Colonic mucosa (tissue), 4 donors: ENCODE data around the gene CYB5A. TPM values are rescaled to one million over a fixed set of nuclear protein-coding genes. Genes with fewer than 3 reads are reported as not detected.

Source experiments
- DNase-seq: peaks from one replicate; pipeline ENCODE4 v3.0.0-alpha.2; 2020
- H3K27ac ChIP-seq: fragments of 200-600 bp; one replicate; pipeline ENCODE4 v1.8.0; 2021
- H3K27me3 ChIP-seq: fragments of 200-600 bp; one replicate; pipeline ENCODE4 v1.8.0; 2021
- H3K36me3 ChIP-seq: fragments of 200-600 bp; one replicate; pipeline ENCODE4 v1.8.0; 2021
- H3K4me1 ChIP-seq: fragments of 200-600 bp; one replicate; pipeline ENCODE4 v1.8.0; 2021; ENCODE audit warnings: mild to moderate bottlenecking
- H3K4me3 ChIP-seq: fragments of 200-600 bp; one replicate; pipeline ENCODE4 v1.8.0; 2021
- H3K9ac ChIP-seq, 2 donors: one replicate each; pipeline ENCODE4 v1.7.0; 2013; ENCODE audit warnings: control low read depth in 2 of 2, low read depth in 2 of 2, low read length in 2 of 2
- H3K9me3 ChIP-seq: fragments of 200-600 bp; one replicate; pipeline ENCODE4 v1.8.0; 2021
- intact Hi-C: fragments of 100-400 bp; cut with DNase I; formaldehyde crosslinking; loops from one replicate; pipeline ENCODE4 v1.14.1; 2022
- total RNA-seq, 2 donors: library from RNA; stranded (reverse); fragmentation: NEBNext Ultra II Directional in 1 of 2; extraction: Animal tissue kit (Norgen Biotek cat#: 25700) in 1 of 2; gene quantifications; one replicate each; pipeline ENCODE4 v1.2.1, GENCODE V29; 2021
- TF ChIP-seq, protein P1 (sequence below): fragments of 200-600 bp; IDR thresholded peaks from one replicate; pipeline ENCODE4 v1.8.0; 2022; ENCODE audit warnings: antibody characterized with exemption, mild to moderate bottlenecking
- donor health status: healthy.
- donor health status: DM: no; HTN: no; CAD: no.
- donor health status: DM: no; HTN: no; CAD: no.

CYB5A gene
- total RNA-seq, 2 donors from 2014 or later = 107 to 114 TPM

DNA sequence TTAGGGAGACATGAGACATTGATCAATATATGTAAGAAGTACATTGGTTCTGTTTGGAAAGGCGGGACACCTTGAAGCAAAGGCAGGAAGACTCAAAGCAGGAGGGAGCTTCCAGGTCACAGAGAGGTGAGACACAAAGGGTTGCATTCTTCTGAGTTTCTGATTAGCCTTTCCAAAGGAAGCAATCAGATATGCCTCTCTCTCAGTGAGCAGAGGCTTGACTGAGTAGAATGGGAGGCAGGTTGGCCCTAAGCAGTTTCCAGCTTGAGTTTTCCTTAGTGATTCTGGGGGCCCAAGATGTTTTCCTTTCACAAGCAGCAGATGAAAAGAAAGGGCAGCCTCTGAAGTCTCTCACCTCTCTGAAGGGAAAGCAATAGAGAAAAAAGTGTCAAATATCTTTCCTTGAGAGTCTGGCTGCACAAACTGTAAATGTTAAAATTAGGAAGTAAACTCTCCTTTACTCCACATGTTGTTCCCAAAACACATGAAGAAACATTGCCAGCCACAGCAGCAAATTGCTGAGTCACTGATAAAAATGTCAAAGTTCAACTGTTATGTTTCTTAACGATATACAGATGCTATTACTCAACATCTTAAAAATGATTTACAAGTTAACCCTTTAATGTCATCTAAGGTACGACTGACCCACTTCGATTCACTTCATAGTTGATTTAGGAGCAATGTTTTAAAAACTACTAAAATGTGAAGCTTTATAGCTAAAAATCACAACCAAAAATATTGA is 40.3 kb downstream of the CYB5A start:
- Histone ChIP-seq H3K27ac (no peak overlapping the region), H3K9ac (no peak overlapping the region), H3K36me3 (no peaks in the 10 kb centered on the region), H3K4me1 (peaks cover 6% of the 10 kb centered on the region), H3K27me3 (no peaks in the 10 kb centered on the region), H3K9me3 (no peaks in the 10 kb centered on the region), H3K4me3 (no peak overlapping the region)
- no peak for DNase-seq
- TF ChIP-seq, protein P1, sequence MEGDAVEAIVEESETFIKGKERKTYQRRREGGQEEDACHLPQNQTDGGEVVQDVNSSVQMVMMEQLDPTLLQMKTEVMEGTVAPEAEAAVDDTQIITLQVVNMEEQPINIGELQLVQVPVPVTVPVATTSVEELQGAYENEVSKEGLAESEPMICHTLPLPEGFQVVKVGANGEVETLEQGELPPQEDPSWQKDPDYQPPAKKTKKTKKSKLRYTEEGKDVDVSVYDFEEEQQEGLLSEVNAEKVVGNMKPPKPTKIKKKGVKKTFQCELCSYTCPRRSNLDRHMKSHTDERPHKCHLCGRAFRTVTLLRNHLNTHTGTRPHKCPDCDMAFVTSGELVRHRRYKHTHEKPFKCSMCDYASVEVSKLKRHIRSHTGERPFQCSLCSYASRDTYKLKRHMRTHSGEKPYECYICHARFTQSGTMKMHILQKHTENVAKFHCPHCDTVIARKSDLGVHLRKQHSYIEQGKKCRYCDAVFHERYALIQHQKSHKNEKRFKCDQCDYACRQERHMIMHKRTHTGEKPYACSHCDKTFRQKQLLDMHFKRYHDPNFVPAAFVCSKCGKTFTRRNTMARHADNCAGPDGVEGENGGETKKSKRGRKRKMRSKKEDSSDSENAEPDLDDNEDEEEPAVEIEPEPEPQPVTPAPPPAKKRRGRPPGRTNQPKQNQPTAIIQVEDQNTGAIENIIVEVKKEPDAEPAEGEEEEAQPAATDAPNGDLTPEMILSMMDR = no peak
- intact Hi-C loops = no loop called here

DNA sequence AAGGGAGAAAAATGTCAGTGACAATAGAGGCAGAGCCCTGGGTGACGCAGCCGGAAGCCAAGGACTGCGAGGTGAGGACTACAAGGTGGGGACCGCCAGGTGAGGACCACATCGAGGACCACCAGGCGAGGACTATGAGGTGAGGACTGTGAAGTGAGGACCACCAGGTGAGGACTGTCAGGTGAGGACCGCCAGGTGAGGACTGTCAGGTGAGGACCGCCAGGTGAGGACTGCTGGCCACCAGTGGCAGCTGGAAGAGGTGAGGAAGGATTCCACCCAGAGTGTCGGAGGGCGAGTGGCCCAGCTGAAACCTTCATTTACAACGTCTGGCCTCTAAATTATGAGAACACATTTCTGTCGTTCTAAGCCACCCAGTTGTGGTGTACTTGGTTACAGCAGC is 41.6 kb downstream of the CYB5A start:
- H3K27ac ChIP-seq = no peak overlapping the region
- TF ChIP-seq, protein P1 = no peak
- no peaks in the 10 kb centered on the region for H3K9me3 ChIP-seq
- peaks cover under 1% of the 10 kb centered on the region for H3K4me1 ChIP-seq
- DNase-seq = no peak
- H3K27me3 ChIP-seq = no peaks in the 10 kb centered on the region
- intact Hi-C loops = no loop called here
- no peak overlapping the region for H3K4me3 ChIP-seq
- H3K9ac ChIP-seq = no peak overlapping the region
- H3K36me3 ChIP-seq = no peaks in the 10 kb centered on the region

DNA sequence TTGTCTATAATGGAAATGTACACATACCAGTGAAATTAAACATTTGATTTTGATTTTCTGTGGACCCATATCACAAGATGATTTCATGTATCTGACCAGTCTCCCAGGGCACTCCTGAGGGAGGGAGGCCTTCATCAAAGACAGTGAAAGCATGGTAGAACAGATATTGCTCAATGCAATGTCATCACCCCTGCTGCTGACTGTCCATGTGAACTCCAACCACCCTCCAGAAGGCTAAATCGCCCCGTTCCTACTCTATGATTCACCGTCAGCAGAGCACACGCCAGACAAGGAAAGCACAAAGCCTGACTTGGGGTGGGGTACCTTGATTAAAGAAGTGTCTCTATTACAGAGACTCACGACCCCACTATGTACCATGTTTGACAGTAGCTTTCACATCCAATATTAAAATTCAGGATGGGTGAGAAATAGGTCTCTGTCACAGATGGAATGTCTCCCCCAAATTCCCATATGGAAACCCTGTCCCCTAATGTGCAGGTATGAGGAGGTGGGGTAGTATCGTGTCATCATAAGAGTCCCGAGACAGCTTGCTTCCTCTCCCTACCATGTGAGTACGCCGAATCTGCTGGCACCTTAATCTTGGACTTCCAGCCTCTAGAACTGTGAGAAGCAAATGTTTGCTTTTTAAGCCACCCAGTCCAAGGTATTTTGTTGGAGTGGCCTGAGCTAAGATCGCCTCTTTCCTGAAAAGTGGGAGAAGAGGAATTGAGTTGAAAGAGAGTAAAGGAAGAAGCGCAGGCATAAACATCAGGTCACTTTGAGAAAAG is 42.4 kb downstream of the CYB5A start:
- intact Hi-C loops = no loop called here
- H3K9ac ChIP-seq = no peak overlapping the region
- H3K36me3 ChIP-seq = no peaks in the 10 kb centered on the region
- DNase-seq = no peak
- no peak overlapping the region for H3K27ac ChIP-seq
- H3K9me3 ChIP-seq = no peaks in the 10 kb centered on the region
- H3K27me3 ChIP-seq = no peaks in the 10 kb centered on the region
- no peaks in the 10 kb centered on the region for H3K4me1 ChIP-seq
- TF ChIP-seq, protein P1 = no peak
- H3K4me3 ChIP-seq = no peak overlapping the region

DNA sequence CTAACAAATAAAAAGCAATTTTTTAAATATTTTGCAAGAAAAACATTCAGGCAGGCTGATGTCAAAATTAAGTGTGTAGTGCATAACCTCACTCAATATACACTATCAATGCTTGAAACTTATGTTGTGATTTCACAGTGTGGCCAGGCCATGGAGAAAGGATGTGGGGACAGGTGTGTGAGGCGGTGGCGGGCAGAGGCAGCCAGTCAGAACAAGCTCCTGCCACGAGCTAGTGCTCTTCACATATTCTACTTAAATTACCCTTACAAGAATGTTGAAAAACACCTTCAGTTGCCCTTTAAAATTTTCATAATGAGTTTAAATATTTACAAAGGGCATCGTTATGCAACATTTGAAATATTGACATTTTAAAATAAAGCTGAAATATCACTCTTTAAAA is 43.2 kb downstream of the CYB5A start:
- H3K27ac ChIP-seq = no peak overlapping the region
- DNase-seq = no peak
- H3K36me3 ChIP-seq = no peaks in the 10 kb centered on the region
- H3K27me3 ChIP-seq = no peaks in the 10 kb centered on the region
- H3K9ac ChIP-seq = no peak overlapping the region
- intact Hi-C loops = no loop called here
- TF ChIP-seq, protein P1 = no peak
- no peak overlapping the region for H3K4me3 ChIP-seq
- no peaks in the 10 kb centered on the region for H3K4me1 ChIP-seq
- H3K9me3 ChIP-seq = no peaks in the 10 kb centered on the region

DNA sequence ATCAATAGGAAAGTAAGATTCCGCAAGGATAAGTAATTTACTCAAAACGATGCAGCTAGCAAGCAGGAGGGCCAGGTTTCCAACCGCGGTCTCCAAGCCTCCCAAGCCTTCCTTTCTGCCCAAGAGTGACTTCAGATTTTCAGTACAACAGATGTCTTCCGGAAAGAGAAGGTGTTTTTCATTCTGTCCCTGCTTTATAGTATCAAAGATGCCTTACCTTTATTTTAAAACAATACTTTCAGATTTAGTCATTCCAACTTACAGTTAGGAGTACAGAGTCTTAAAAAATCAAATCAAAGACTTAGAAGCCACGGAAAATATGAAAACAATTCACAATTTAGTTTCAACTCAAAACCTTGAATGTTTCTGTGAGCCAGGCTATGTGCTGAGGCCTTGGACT is 43.6 kb downstream of the CYB5A start:
- Histone ChIP-seq H3K9ac (no peak overlapping the region), H3K27ac (no peak overlapping the region), H3K27me3 (no peaks in the 10 kb centered on the region), H3K4me1 (no peaks in the 10 kb centered on the region), H3K4me3 (no peak overlapping the region), H3K36me3 (no peaks in the 10 kb centered on the region), H3K9me3 (no peaks in the 10 kb centered on the region)
- no peak for DNase-seq
- TF ChIP-seq, protein P1 = no peak
- intact Hi-C loops = no loop called here
